H1 (cell line): ENCODE results near the gene TCAIM. TPM values are rescaled to one million over a fixed set of nuclear protein-coding genes. Genes with fewer than 3 reads are reported as not detected.

Experiments used
- CTCF ChIA-PET: fragments of 300-600 bp; sonication (Branson Sonifier 250); formaldehyde crosslinking; loops from one replicate; lab custom pipeline; 2021; ENCODE audit not compliant: partially characterized antibody; lab: Charles Lee
- POLR2A ChIA-PET: fragments of 300-600 bp; sonication (Branson Sonifier 250); formaldehyde crosslinking; loops from one replicate; lab custom pipeline; 2021; ENCODE audit warnings: inconsistent platforms; ENCODE audit not compliant: partially characterized antibody; lab: Charles Lee
- DNase-seq, 2 experiments: peaks; one replicate each; pipeline versions ENCODE4 v3.0.0 to v3.0.0-alpha.2; 2010 to 2022; ENCODE audit warnings: low spot score in 2 of 2, low read depth in 1 of 2, mixed read lengths in 1 of 2
- FAIRE-seq: peaks from 2 replicates; lab custom pipeline; 2011; peaks lifted over from hg19 to GRCh38; lab: Jason Lieb, UNC
- H2AFZ ChIP-seq: 2 replicates; pipeline ENCODE4 v1.8.1; 2012; ENCODE audit warnings: low read length, inconsistent platforms
- H2AK5ac ChIP-seq: 2 replicates; pipeline ENCODE4 v1.6.1; 2013; ENCODE audit warnings: low read depth, low read length
- H2BK120ac ChIP-seq: replicated peaks from 2 replicates; pipeline ENCODE3; 2013; ENCODE audit warnings: low read depth, low read length, inconsistent platforms
- H2BK12ac ChIP-seq: 2 replicates; pipeline ENCODE4 v1.6.1; 2013; ENCODE audit warnings: low read depth, low read length
- H2BK15ac ChIP-seq: 2 replicates; pipeline ENCODE4 v1.6.1; 2013; ENCODE audit warnings: low read length
- H2BK20ac ChIP-seq: 2 replicates; pipeline ENCODE4 v1.6.1; 2013; ENCODE audit warnings: low read length
- H2BK5ac ChIP-seq: 2 replicates; pipeline ENCODE4 v1.6.1; 2013; ENCODE audit warnings: low read depth, low read length
- H3K14ac ChIP-seq: 2 replicates; pipeline ENCODE4 v1.6.1; 2013; ENCODE audit warnings: inconsistent platforms; ENCODE audit not compliant: insufficient read length
- H3K18ac ChIP-seq: 2 replicates; pipeline ENCODE4 v1.6.1; 2013; ENCODE audit warnings: low read length; ENCODE audit errors: extremely low read depth
- H3K23ac ChIP-seq: 2 replicates; pipeline ENCODE4 v1.6.1; 2013; ENCODE audit warnings: inconsistent platforms; ENCODE audit not compliant: insufficient read length
- H3K23me2 ChIP-seq: 2 replicates; pipeline ENCODE4 v1.6.1; 2013; ENCODE audit warnings: low read depth, low read length
- H3K27ac ChIP-seq: 2 replicates; pipeline ENCODE4 v1.6.1; 2011; ENCODE audit warnings: low read depth, low read length, inconsistent platforms
- H3K27me3 ChIP-seq, 4 experiments: replicated peaks in 1 of 4; 1 replicate in 1 of 4; 2 replicates in 3 of 4; pipeline versions ENCODE4 v1.6.1 to v1.8.1; 2011 to 2013; ENCODE audit warnings: low read length in 3 of 4, mild to moderate bottlenecking in 3 of 4, inconsistent platforms in 2 of 4, mixed read lengths in 2 of 4, moderate library complexity in 1 of 4; ENCODE audit not compliant: control insufficient read depth in 3 of 4, insufficient read depth in 3 of 4; ENCODE audit errors: extremely low read depth in 1 of 4
- H3K36me3 ChIP-seq, 4 experiments: 2 replicates each; pipeline versions ENCODE4 v1.6.1 to v1.8.1; 2011 to 2013; ENCODE audit warnings: mild to moderate bottlenecking in 4 of 4, low read length in 3 of 4, moderate library complexity in 2 of 4, control low read depth in 1 of 4, inconsistent platforms in 1 of 4; ENCODE audit not compliant: insufficient read depth in 4 of 4, control insufficient read depth in 2 of 4
- H3K4ac ChIP-seq: replicated peaks from 2 replicates; pipeline ENCODE3; 2013; ENCODE audit warnings: low read length, low read depth, mixed read lengths, inconsistent platforms; ENCODE audit not compliant: insufficient read length
- H3K4me1 ChIP-seq, 4 experiments: replicated peaks in 1 of 4; 1 replicate in 1 of 4; 2 replicates in 3 of 4; pipeline versions ENCODE4 v1.6.1 to v1.8.1; 2011 to 2013; ENCODE audit warnings: low read length in 3 of 4, inconsistent platforms in 2 of 4, mixed read lengths in 1 of 4; ENCODE audit not compliant: insufficient read depth in 4 of 4, control insufficient read depth in 3 of 4
- H3K4me2 ChIP-seq, 2 experiments: 2 replicates each; pipeline versions ENCODE4 v1.6.1 to v1.8.1; 2011 to 2013; ENCODE audit warnings: low read depth in 2 of 2, low read length in 2 of 2, control low read depth in 1 of 2, inconsistent platforms in 1 of 2, mild to moderate bottlenecking in 1 of 2; ENCODE audit not compliant: insufficient read depth in 1 of 2
- H3K4me3 ChIP-seq, 4 experiments: fragments of 200-600, 300-600 bp in 1 of 4; sonication (generic), shearing (Covaris generic), sonication (Bioruptor Twin) in 1 of 4; 2 replicates each; pipeline versions ENCODE4 v1.5.1 to v1.8.1; 2011 to 2016; ENCODE audit warnings: low read length in 4 of 4, low read depth in 3 of 4, control low read depth in 2 of 4, inconsistent platforms in 2 of 4, mild to moderate bottlenecking in 2 of 4, mixed read lengths in 1 of 4, moderate library complexity in 1 of 4; ENCODE audit not compliant: insufficient read depth in 2 of 4; ENCODE audit errors: extremely low read depth in 1 of 4
- H3K56ac ChIP-seq: replicated peaks from 2 replicates; pipeline ENCODE3; 2013; ENCODE audit warnings: low read depth, mild to moderate bottlenecking, mixed read lengths, low read length, inconsistent platforms; ENCODE audit not compliant: insufficient read length
- H3K79me1 ChIP-seq: 2 replicates; pipeline ENCODE4 v1.6.1; 2013; ENCODE audit warnings: low read depth, low read length, control low read depth
- H3K79me2 ChIP-seq, 2 experiments: 2 replicates each; pipeline versions ENCODE4 v1.6.1 to v1.8.1; 2012 to 2013; ENCODE audit warnings: low read length in 2 of 2, mild to moderate bottlenecking in 2 of 2, inconsistent platforms in 1 of 2; ENCODE audit not compliant: insufficient read depth in 2 of 2, control insufficient read depth in 1 of 2
- H3K9ac ChIP-seq, 4 experiments: replicated peaks in 1 of 4; 1 replicate in 1 of 4; 2 replicates in 3 of 4; pipeline versions ENCODE4 v1.6.1 to v1.8.1; 2011 to 2013; ENCODE audit warnings: low read depth in 3 of 4, low read length in 3 of 4, control low read depth in 2 of 4, mild to moderate bottlenecking in 2 of 4, moderate library complexity in 2 of 4, inconsistent platforms in 1 of 4; ENCODE audit errors: extremely low read depth in 1 of 4
- H3K9me3 ChIP-seq, 2 experiments: 2 replicates each; pipeline versions ENCODE4 v1.6.1 to v1.8.1; 2012 to 2013; ENCODE audit warnings: mild to moderate bottlenecking in 2 of 2, moderate library complexity in 2 of 2, control low read depth in 1 of 2, inconsistent platforms in 1 of 2, low read depth in 1 of 2, low read length in 1 of 2, mixed read lengths in 1 of 2; ENCODE audit not compliant: insufficient read depth in 2 of 2
- H4K20me1 ChIP-seq, 2 experiments: replicated peaks in 1 of 2; 2 replicates each; pipeline versions ENCODE3 to v1.8.1; 2011 to 2013; ENCODE audit warnings: inconsistent platforms in 2 of 2, low read length in 2 of 2, mild to moderate bottlenecking in 1 of 2; ENCODE audit not compliant: insufficient read depth in 2 of 2, control insufficient read depth in 1 of 2
- H4K5ac ChIP-seq: 2 replicates; pipeline ENCODE4 v1.6.1; 2013; ENCODE audit warnings: low read length, low read depth, mixed read lengths, inconsistent platforms; ENCODE audit not compliant: insufficient read length
- H4K8ac ChIP-seq: 2 replicates; pipeline ENCODE4 v1.8.0; 2013; ENCODE audit warnings: mild to moderate bottlenecking, moderate library complexity, low read length, inconsistent platforms; ENCODE audit not compliant: insufficient read depth; ENCODE audit errors: extremely low read depth
- H4K91ac ChIP-seq: replicated peaks from 2 replicates; pipeline ENCODE3; 2013; ENCODE audit warnings: low read length, mixed read lengths, inconsistent platforms; ENCODE audit not compliant: insufficient read length
- BCL11A ChIP-seq, 2 experiments: IDR thresholded peaks; one replicate each; pipeline ENCODE4 v1.6.1; 2011; ENCODE audit warnings: low read depth in 2 of 2, low read length in 2 of 2, mild to moderate bottlenecking in 2 of 2
- CBX8 ChIP-seq: fragments of 300-800, 300-1000 bp; sonication (generic); IDR thresholded peaks from 2 replicates; pipeline ENCODE4 v1.7.1; 2016; ENCODE audit warnings: low read depth, low read length, borderline replicate concordance
- CEBPB ChIP-seq: IDR thresholded peaks from 2 replicates; pipeline ENCODE4 v1.6.1; 2012; ENCODE audit warnings: low read depth, low read length
- CHD2 ChIP-seq: IDR thresholded peaks from 2 replicates; pipeline ENCODE4 v1.6.1; 2012; ENCODE audit warnings: low read length, improper control_type of control experiment
- CREB1 ChIP-seq: IDR thresholded peaks from 2 replicates; pipeline ENCODE4 v1.6.1; 2012; ENCODE audit warnings: inconsistent platforms
- KDM1A ChIP-seq: fragments of 200-600, 300-600 bp; sonication (generic); IDR thresholded peaks from 2 replicates; pipeline ENCODE4 v1.7.1; 2016; ENCODE audit warnings: mild to moderate bottlenecking, low read length, borderline replicate concordance
- KDM4A ChIP-seq: IDR thresholded peaks from one replicate; pipeline ENCODE4 v1.7.1; 2012; ENCODE audit warnings: low read depth, mild to moderate bottlenecking, moderate library complexity, low read length, inconsistent platforms; ENCODE audit not compliant: severe bottlenecking
- KDM5A ChIP-seq: fragments of 200-600 bp; IDR thresholded peaks from 2 replicates; pipeline ENCODE4 v1.7.1; 2012; ENCODE audit warnings: mild to moderate bottlenecking, low read length, inconsistent platforms, mixed read lengths
- RAD21 ChIP-seq, 2 experiments: IDR thresholded peaks in 1 of 2; conservative IDR thresholded peaks in 1 of 2; 2 replicates each; pipeline ENCODE4 v1.6.1; 2011; ENCODE audit warnings: low read depth in 2 of 2, low read length in 2 of 2, improper control_type of control experiment in 1 of 2, inconsistent platforms in 1 of 2, mild to moderate bottlenecking in 1 of 2, moderate library complexity in 1 of 2
- RNF2 ChIP-seq: fragments of 200-900, 300-1000 bp; sonication (generic); IDR thresholded peaks from 2 replicates; pipeline ENCODE4 v1.7.1; 2016; ENCODE audit warnings: borderline replicate concordance, low read depth, mild to moderate bottlenecking, antibody characterized with exemption, low read length; ENCODE audit not compliant: poor library complexity, severe bottlenecking; ENCODE audit errors: missing control alignments
- SIN3A ChIP-seq, 2 experiments: IDR thresholded peaks in 1 of 2; conservative IDR thresholded peaks in 1 of 2; 2 replicates each; pipeline ENCODE4 v1.6.1; 2011 to 2012; ENCODE audit warnings: low read length in 2 of 2, improper control_type of control experiment in 1 of 2, low read depth in 1 of 2, mild to moderate bottlenecking in 1 of 2
- SUZ12 ChIP-seq: fragments of 200-600 bp; sonication (generic); IDR thresholded peaks from 2 replicates; pipeline ENCODE4 v1.6.1; 2012; ENCODE audit warnings: mild to moderate bottlenecking, inconsistent platforms, low read length, moderate library complexity, mixed read lengths
- TEAD4 ChIP-seq: IDR thresholded peaks from 2 replicates; pipeline ENCODE4 v1.6.1; 2012; ENCODE audit warnings: low read depth, low read length, inconsistent platforms, mixed read lengths
- WGBS, 2 experiments: shearing (Covaris generic) in 1 of 2; methylation state at CpG; one replicate each; pipeline versions ENCODE4 v1.1.6 to v1.1.7; 2013 to 2015; ENCODE audit warnings: low lambda C conversion rate in 2 of 2, mixed read lengths in 2 of 2, inconsistent platforms in 1 of 2, low coverage in 1 of 2, missing lambda C conversion rate in 1 of 2; ENCODE audit not compliant: insufficient replicate concordance in 2 of 2, insufficient coverage in 1 of 2, insufficient read length in 1 of 2; ENCODE audit errors: extremely low coverage in 1 of 2, missing lambda C conversion rate in 1 of 2; 5-methylcytosine and 5-hydroxymethylcytosine counted together
- polyA plus RNA-seq, 7 experiments: library from polyadenylated mRNA; depleted of rRNA in 3 of 7; stranded (reverse) in 5 of 7; unstranded in 2 of 7; fragments of >200 nt in 5 of 7; fragments of 200-250 nt in 2 of 7; gene quantifications; 1 replicate in 5 of 7; 2 replicates in 1 of 7; 4 replicates in 1 of 7; pipeline versions ENCODE4 v1.2.1 to v1.2.3, GENCODE V29; 2011 to 2013; ENCODE audit warnings: missing spikeins in 2 of 7, mixed read lengths in 2 of 7
- total RNA-seq: library from RNA; stranded (reverse); fragmentation: NEBNext Ultra II Directional; extraction: Animal tissue kit (Norgen Biotek cat#: 25700); gene quantifications from 2 replicates; pipeline ENCODE4 v1.2.1, GENCODE V29; 2021

Gene TCAIM
- total and polyA plus RNA-seq, 2 of the 8 experiments (the other 6 are each of a cell fraction or from before 2014, with no cell fraction given): 6.9 to 22.1 TPM

- H3K4me3 ChIP-seq: no peak overlapping the region
- POLR2A ChIA-PET: interaction anchor here (0.6 kb wide), 1 partner anchor 20 kb away, joined by 3 read pairs; no protein-coding TSS in a partner anchor
- no peak overlapping the region for H2BK12ac ChIP-seq
- no peak overlapping the region for H4K5ac ChIP-seq
- no peaks in the 10 kb centered on the region for H3K36me3 ChIP-seq
- no peak overlapping the region for H4K91ac ChIP-seq
- WGBS, 2 experiments: 82% methylated on average over 3 of the region's 3 CpGs; no CpG with 5 or more reads in 1 of the 2 experiments
- no peaks in the 10 kb centered on the region for H3K79me2 ChIP-seq
- no peaks in the 10 kb centered on the region for H3K79me1 ChIP-seq
- TF ChIP-seq CBX8 (no peak), TEAD4 (no peak), SUZ12 (no peak), KDM5A (no peak), RAD21 (IDR thresholded peaks at IDR 0.05 in 1 of 2, conservative IDR thresholded peaks at IDR 0.05 in 1 of 2; ENCODE audit: low read depth in 2 of 2, low read length in 2 of 2) (no peak), CREB1 (no peak), CEBPB (no peak), KDM1A (no peak), SIN3A (conservative IDR thresholded peaks at IDR 0.05 in 1 of 2, IDR thresholded peaks at IDR 0.05 in 1 of 2; ENCODE audit: low read depth in 1 of 2, low read length in 2 of 2) (no peak), KDM4A (no peak), BCL11A (IDR thresholded peaks at IDR 0.05; ENCODE audit: low read depth in 2 of 2, low read length in 2 of 2) (no peak), CHD2 (no peak), RNF2 (no peak)
- H2AK5ac ChIP-seq: no peak overlapping the region
- no peaks in the 10 kb centered on the region for H3K23me2 ChIP-seq
- no peak overlapping the region for H3K4ac ChIP-seq
- no peak overlapping the region for H2BK15ac ChIP-seq
- DNase-seq (no peak), FAIRE-seq (no peak)
- H4K8ac ChIP-seq: no peak overlapping the region
- no peaks in the 10 kb centered on the region for H4K20me1 ChIP-seq
- no peak overlapping the region for H3K23ac ChIP-seq
- no peak overlapping the region for H2BK120ac ChIP-seq
- no peak overlapping the region for H2BK5ac ChIP-seq
- H3K9ac ChIP-seq: no peak overlapping the region
- H2BK20ac ChIP-seq: no peak overlapping the region
- H3K4me2 ChIP-seq: no peak overlapping the region
- H3K18ac ChIP-seq: no peak overlapping the region
- H3K14ac ChIP-seq: no peak overlapping the region
- no peak overlapping the region for H2AFZ ChIP-seq
- CTCF ChIA-PET: interaction anchor here (1.2 kb wide), 1 partner anchor 20 kb away, joined by 4 read pairs; no protein-coding TSS in a partner anchor
- H3K27ac ChIP-seq: no peak overlapping the region
- H3K9me3 ChIP-seq: no peaks in the 10 kb centered on the region
- H3K56ac ChIP-seq: no peak overlapping the region
- H3K27me3 ChIP-seq: no peaks in the 10 kb centered on the region
- H3K4me1 ChIP-seq: no peaks in the 10 kb centered on the region
Observed at GRCh38 chr3:44321335-44321734, 17.2 kb upstream of the TCAIM start.
